ENCODE results near the gene STXBP3. TPM values are rescaled to one million over a fixed set of nuclear protein-coding genes. Genes with fewer than 3 reads are reported as not detected.

STXBP3 gene
- total and polyA plus RNA-seq, 9 of the 15 experiments (the other 6 are each of a cell fraction or from before 2014, with no cell fraction given), result 32.5 to 52.5 (median 39.2) TPM

GRCh38 chr1:108708691-108709660 is 37.5 kb upstream of the STXBP3 start:
- Histone ChIP-seq H3K27me3 (ENCODE audit: control insufficient read depth in 2 of 2, insufficient read depth in 2 of 2, low read length in 2 of 2) (peaks cover 0 to 3% of the 10 kb centered on the region in 2 experiments; a peak in 1 of 5 replicates), H3K36me3 (ENCODE audit: control insufficient read depth, insufficient read depth, low read length) (no peaks in the 10 kb centered on the region), H3K9me1 (ENCODE audit: control insufficient read depth, insufficient read depth, low read length) (no peaks in the 10 kb centered on the region), H3K9ac (ENCODE audit: insufficient read depth in 1 of 2, low read depth in 2 of 2, low read length in 2 of 2) (no peak overlapping the region), H3K27ac (ENCODE audit: extremely low read depth, low read depth, low read length) (no peak overlapping the region), H3K4me3 (no peak overlapping the region), H3K9me3 (replicated peaks; ENCODE audit: control insufficient read depth, insufficient read depth, low read depth, low read length) (no peaks in the 10 kb centered on the region), H3K4me2 (ENCODE audit: insufficient read depth, low read length) (no peak overlapping the region), H3K4me1 (replicated peaks in 1 of 2; ENCODE audit: control insufficient read depth in 2 of 2, insufficient read depth in 2 of 2, low read length in 2 of 2) (no peaks in the 10 kb centered on the region), H3K79me2 (ENCODE audit: control insufficient read depth, insufficient read depth, low read length) (no peaks in the 10 kb centered on the region), H2AFZ (ENCODE audit: low read depth, low read length) (peak overlapping the region; percentile 23; the same call in 1 of the 2 replicates), H4K20me1 (replicated peaks; ENCODE audit: control insufficient read depth, insufficient read depth, low read length) (no peaks in the 10 kb centered on the region)
- WGBS (ENCODE audit: insufficient coverage, low coverage, missing lambda C conversion rate), result 19% methylated on average over 7 of the region's 7 CpGs
- peak in 3 of 4 experiments; percentile 29 to 80 (median 59) for DNase-seq (ENCODE audit: extremely low read depth in 1 of 4, low spot score in 3 of 4)
- ChIA-PET CTCF (ENCODE audit: low intra/inter-chr PET ratio) (interaction anchor here (0.6 kb wide), 1 partner anchor 898 kb away, joined by 3 read pairs; no protein-coding TSS in a partner anchor), POLR2A (interaction anchor here (1.0 to 1.7 kb wide), 2 partner anchors 11 to 18 kb away, joined by 3 to 9 read pairs; partner anchors contain the start of gene PRPF38B)
- in situ Hi-C loops (cut with MboI) (no loop called here), intact Hi-C loops (cut with micrococcal nuclease) (loop anchor here (2.0 to 5.0 kb wide), 3 partner anchors 64 to 196 kb away; partner anchors contain the start of gene EEIG2)
- FAIRE-seq, result peak; percentile 87
- no TSS peak for BruUV-seq (replicated peaks)
- peak; percentile 91 for ATAC-seq
- TF ChIP-seq ZFP1 (CRISPR knock-in tag; IDR thresholded peaks at IDR 0.05) (no peak), ELF1 (tag; IDR thresholded peaks at IDR 0.05) (no peak), HCFC1 (IDR thresholded peaks at IDR 0.05; ENCODE audit: low read depth, low read length) (0 out of 2 replicates have a peak, but pooled peaks have one; percentile 21), UBTF (IDR thresholded peaks at IDR 0.05; ENCODE audit: borderline replicate concordance in 1 of 2, low read depth in 2 of 2, low read length in 2 of 2) (peak in 1 of 2 experiments; percentile 77; a peak in 1 of 4 replicates), SREBF2 (CRISPR knock-in tag; IDR thresholded peaks at IDR 0.05) (0 out of 2 replicates have a peak, but pooled peaks have one; percentile 37), CLOCK (CRISPR knock-in tag; IDR thresholded peaks at IDR 0.05; ENCODE audit: borderline replicate concordance) (no peak), DEAF1 (CRISPR knock-in tag; IDR thresholded peaks at IDR 0.05) (peak; percentile 41; the same call in 1 of the 2 replicates), NCOA4 (IDR thresholded peaks at IDR 0.05; ENCODE audit: partially characterized antibody) (no peak), BCL6 (CRISPR knock-in tag; IDR thresholded peaks at IDR 0.05) (no peak)
